Common myeloid progenitor, CD34-positive (primary cell): ENCODE measurements around the gene AFMID.

Experiments
- CTCF ChIA-PET: fragments of 350-600 bp; sonication (Branson Sonifier 250); formaldehyde crosslinking; loops from one replicate; lab custom pipeline; 2021; ENCODE audit warnings: antibody characterized with exemption; lab: Charles Lee
- POLR2A ChIA-PET: fragments of 350-600 bp; sonication (Branson Sonifier 250); formaldehyde crosslinking; loops from one replicate; lab custom pipeline; 2021; ENCODE audit warnings: antibody characterized with exemption; lab: Charles Lee
- DNase-seq, 3 donors: peaks; one replicate each; pipeline versions ENCODE4 v3.0.0 to v3.0.0-alpha.2; 2013
- H3K27ac ChIP-seq, 2 experiments: 1 replicate in 1 of 2; 2 replicates in 1 of 2; pipeline ENCODE4 v1.7.0; 2013; ENCODE audit warnings: inconsistent platforms in 2 of 2, low read length in 2 of 2, mild to moderate bottlenecking in 2 of 2, low read depth in 1 of 2, moderate library complexity in 1 of 2; ENCODE audit not compliant: severe bottlenecking in 2 of 2, insufficient read depth in 1 of 2, poor library complexity in 1 of 2
- H3K27me3 ChIP-seq, 5 experiments: replicated peaks in 2 of 5; 1 replicate in 3 of 5; 2 replicates in 2 of 5; pipeline versions ENCODE4 v1.6.1 to v1.7.0; 2013; ENCODE audit warnings: low read length in 4 of 5, mild to moderate bottlenecking in 2 of 5, moderate library complexity in 2 of 5, inconsistent platforms in 1 of 5; ENCODE audit not compliant: insufficient read depth in 5 of 5, control insufficient read depth in 4 of 5
- H3K36me3 ChIP-seq, 4 experiments: 1 replicate in 2 of 4; 2 replicates in 2 of 4; pipeline versions ENCODE4 v1.6.1 to v1.7.0; 2013; ENCODE audit warnings: low read length in 3 of 4, control low read depth in 1 of 4, mild to moderate bottlenecking in 1 of 4; ENCODE audit not compliant: control insufficient read depth in 4 of 4, insufficient read depth in 4 of 4
- H3K4me1 ChIP-seq, 4 experiments: 1 replicate in 3 of 4; 2 replicates in 1 of 4; pipeline versions ENCODE4 v1.6.1 to v1.7.1; 2013; ENCODE audit warnings: low read length in 3 of 4, mild to moderate bottlenecking in 3 of 4, control low read depth in 1 of 4, inconsistent platforms in 1 of 4, moderate library complexity in 1 of 4; ENCODE audit not compliant: control insufficient read depth in 4 of 4, insufficient read depth in 4 of 4; ENCODE audit errors: control extremely low read depth in 1 of 4
- H3K4me3 ChIP-seq, 7 experiments: 1 replicate in 4 of 7; 2 replicates in 3 of 7; pipeline versions ENCODE4 v1.5.1 to v1.7.0; 2013; ENCODE audit warnings: mild to moderate bottlenecking in 7 of 7, low read length in 6 of 7, moderate library complexity in 6 of 7, inconsistent platforms in 2 of 7, low read depth in 2 of 7, control low read depth in 1 of 7; ENCODE audit not compliant: insufficient read depth in 4 of 7, control insufficient read depth in 1 of 7; ENCODE audit errors: extremely low read depth in 1 of 7
- H3K9me3 ChIP-seq, 5 experiments: 1 replicate in 4 of 5; 2 replicates in 1 of 5; pipeline versions ENCODE4 v1.6.1 to v1.7.1; 2013; ENCODE audit warnings: low read length in 4 of 5, mild to moderate bottlenecking in 2 of 5, inconsistent platforms in 1 of 5, low read depth in 1 of 5, moderate library complexity in 1 of 5; ENCODE audit not compliant: control insufficient read depth in 4 of 5, insufficient read depth in 2 of 5; ENCODE audit errors: control extremely low read depth in 1 of 5
- WGBS: methylation state at CpG from one replicate; pipeline ENCODE4 v1.1.5; 2013; ENCODE audit not compliant: insufficient coverage; 5-methylcytosine and 5-hydroxymethylcytosine counted together

Gene AFMID

GRCh38 chr17:78249818-78250806 lies 63.0 kb downstream of the AFMID start:
- Histone ChIP-seq H3K36me3 (no peaks in the 10 kb centered on the region), H3K4me1 (peaks cover 3 to 57% (median 49%) of the 10 kb centered on the region in 4 experiments), H3K27ac (no peak overlapping the region), H3K27me3 (no peaks in the 10 kb centered on the region), H3K9me3 (no peaks in the 10 kb centered on the region), H3K4me3 (peak overlapping the region in 3 of 7 experiments; percentile 34 to 64 (median 36))
- POLR2A ChIA-PET = interaction anchor here (0.6 to 2.0 kb wide), 4 partner anchors 12 to 111 kb away, joined by 3 to 10 read pairs (median 3); no protein-coding TSS in a partner anchor
- WGBS = 94% methylated on average over 19 of the region's 20 CpGs
- CTCF ChIA-PET = interaction anchor here (0.7 to 5.0 kb wide), 37 partner anchors 9 to 172 kb away, joined by 3 to 31 read pairs (median 5); partner anchors contain the start of gene TMEM235
- no peak for DNase-seq

GRCh38 chr17:78250891-78251772 lies 64.0 kb downstream of the AFMID start:
- WGBS = 23% methylated on average over 20 of the region's 27 CpGs
- Histone ChIP-seq H3K27ac (no peak overlapping the region), H3K27me3 (no peaks in the 10 kb centered on the region), H3K4me1 (peaks cover 8 to 67% (median 59%) of the 10 kb centered on the region in 4 experiments), H3K36me3 (no peaks in the 10 kb centered on the region), H3K4me3 (peak overlapping the region in 3 of 7 experiments; percentile 42 to 64 (median 43)), H3K9me3 (no peaks in the 10 kb centered on the region)
- POLR2A ChIA-PET = interaction anchor here (1.4 to 2.0 kb wide), 4 partner anchors 12 to 110 kb away, joined by 3 to 10 read pairs (median 3); no protein-coding TSS in a partner anchor
- CTCF ChIA-PET = interaction anchor here (0.7 to 5.0 kb wide), 35 partner anchors 8 to 181 kb away, joined by 3 to 31 read pairs (median 5); no protein-coding TSS in a partner anchor
- DNase-seq = peak; percentile 84 to 89 (median 86)

GRCh38 chr17:78251773-78252103 lies 64.6 kb downstream of the AFMID start:
- DNase-seq = no peak
- Histone ChIP-seq H3K4me1 (peaks cover 12 to 73% (median 65%) of the 10 kb centered on the region in 4 experiments), H3K27ac (no peak overlapping the region), H3K27me3 (no peaks in the 10 kb centered on the region), H3K4me3 (peak overlapping the region in 2 of 7 experiments; percentile 43 to 55), H3K36me3 (no peaks in the 10 kb centered on the region), H3K9me3 (no peaks in the 10 kb centered on the region)
- ChIA-PET POLR2A (interaction anchor here (0.8 to 2.0 kb wide), 5 partner anchors 11 to 170 kb away, joined by 3 to 10 read pairs (median 3); no protein-coding TSS in a partner anchor), CTCF (interaction anchor here (0.7 to 5.0 kb wide), 26 partner anchors 9 to 181 kb away, joined by 3 to 31 read pairs (median 6); no protein-coding TSS in a partner anchor)
- 49% methylated on average over 6 of the region's 6 CpGs for WGBS

- Histone ChIP-seq H3K27ac (no peak overlapping the region), H3K36me3 (no peaks in the 10 kb centered on the region), H3K27me3 (no peaks in the 10 kb centered on the region), H3K4me3 (peak overlapping the region in 3 of 7 experiments; percentile 33 to 55 (median 36)), H3K9me3 (no peaks in the 10 kb centered on the region), H3K4me1 (peaks cover 13 to 77% (median 69%) of the 10 kb centered on the region in 4 experiments)
- peak in 2 of 3 donors; percentile 54 to 69 for DNase-seq
- 64% methylated on average over 8 of the region's 12 CpGs for WGBS
- POLR2A ChIA-PET = interaction anchor here (0.8 to 2.0 kb wide), 4 partner anchors 11 to 170 kb away, joined by 3 to 10 read pairs (median 4); no protein-coding TSS in a partner anchor
- CTCF ChIA-PET = interaction anchor here (1.0 to 5.0 kb wide), 19 partner anchors 9 to 170 kb away, joined by 3 to 31 read pairs (median 7); no protein-coding TSS in a partner anchor
Observed at GRCh38 chr17:78252111-78252634, 65.0 kb downstream of the AFMID start.

- no peaks in the 10 kb centered on the region for H3K9me3 ChIP-seq
- CTCF ChIA-PET = interaction anchor here (1.0 to 5.0 kb wide), 12 partner anchors 8 to 169 kb away, joined by 3 to 31 read pairs (median 7); no protein-coding TSS in a partner anchor
- H3K36me3 ChIP-seq = no peaks in the 10 kb centered on the region
- peaks cover 13 to 85% (median 77%) of the 10 kb centered on the region in 4 experiments for H3K4me1 ChIP-seq
- H3K4me3 ChIP-seq = peak overlapping the region in 3 of 7 experiments; percentile 14 to 45 (median 42)
- no peaks in the 10 kb centered on the region for H3K27me3 ChIP-seq
- POLR2A ChIA-PET = interaction anchor here (0.8 to 1.3 kb wide), 3 partner anchors 115 to 169 kb away, joined by 3 to 5 read pairs (median 3); no protein-coding TSS in a partner anchor
- 93% methylated on average over 11 of the region's 15 CpGs for WGBS
- H3K27ac ChIP-seq = no peak overlapping the region
- peak in 1 of 3 donors; percentile 12 for DNase-seq
Observed at GRCh38 chr17:78252701-78253635, 65.8 kb downstream of the AFMID start.
